Gastrocnemius medialis (tissue), 4 donors: ENCODE data around the gene FCRL4.

Experiments
- POLR2A ChIP-seq, 2 donors: fragments of 450-650 bp; IDR thresholded peaks; one replicate each; pipeline ENCODE4 v1.6.1; 2017; ENCODE audit warnings: antibody characterized with exemption in 2 of 2, mild to moderate bottlenecking in 2 of 2, moderate library complexity in 2 of 2
- TF ChIP-seq, protein P1 (sequence below), 5 experiments: fragments of 450-650 bp in 3 of 5; fragments of 200-600 bp in 2 of 5; sonication (generic) in 2 of 5; IDR thresholded peaks in 4 of 5; conservative IDR thresholded peaks in 1 of 5; 1 replicate in 4 of 5; 2 replicates in 1 of 5; pipeline ENCODE4 v1.5.1; 2016 to 2019; ENCODE audit warnings: antibody characterized with exemption in 5 of 5, mild to moderate bottlenecking in 3 of 5, moderate library complexity in 3 of 5

DNA sequence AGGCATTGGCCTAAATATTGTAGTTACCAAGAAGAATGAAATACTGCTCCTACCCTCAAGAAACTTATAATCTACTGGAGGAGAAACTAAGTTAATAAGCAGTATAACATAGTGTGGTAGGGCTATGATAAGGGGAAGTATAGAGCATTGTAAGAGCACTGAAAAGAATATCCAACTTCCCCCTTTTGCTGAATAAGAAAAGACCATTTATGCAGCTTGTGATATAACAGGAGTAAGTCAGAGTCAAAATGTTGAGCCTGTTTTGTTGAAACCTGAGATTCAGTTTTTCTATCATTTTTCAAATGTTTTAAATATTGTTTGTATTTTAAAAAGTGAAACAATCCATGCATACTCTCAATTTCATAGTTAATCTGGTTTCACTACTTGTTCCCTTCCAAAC, 48.3 kb upstream of the FCRL4 start:
- TF ChIP-seq POLR2A (IDR thresholded peaks at IDR 0.05), result no peak
- TF ChIP-seq, protein P1, sequence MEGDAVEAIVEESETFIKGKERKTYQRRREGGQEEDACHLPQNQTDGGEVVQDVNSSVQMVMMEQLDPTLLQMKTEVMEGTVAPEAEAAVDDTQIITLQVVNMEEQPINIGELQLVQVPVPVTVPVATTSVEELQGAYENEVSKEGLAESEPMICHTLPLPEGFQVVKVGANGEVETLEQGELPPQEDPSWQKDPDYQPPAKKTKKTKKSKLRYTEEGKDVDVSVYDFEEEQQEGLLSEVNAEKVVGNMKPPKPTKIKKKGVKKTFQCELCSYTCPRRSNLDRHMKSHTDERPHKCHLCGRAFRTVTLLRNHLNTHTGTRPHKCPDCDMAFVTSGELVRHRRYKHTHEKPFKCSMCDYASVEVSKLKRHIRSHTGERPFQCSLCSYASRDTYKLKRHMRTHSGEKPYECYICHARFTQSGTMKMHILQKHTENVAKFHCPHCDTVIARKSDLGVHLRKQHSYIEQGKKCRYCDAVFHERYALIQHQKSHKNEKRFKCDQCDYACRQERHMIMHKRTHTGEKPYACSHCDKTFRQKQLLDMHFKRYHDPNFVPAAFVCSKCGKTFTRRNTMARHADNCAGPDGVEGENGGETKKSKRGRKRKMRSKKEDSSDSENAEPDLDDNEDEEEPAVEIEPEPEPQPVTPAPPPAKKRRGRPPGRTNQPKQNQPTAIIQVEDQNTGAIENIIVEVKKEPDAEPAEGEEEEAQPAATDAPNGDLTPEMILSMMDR (IDR thresholded peaks at IDR 0.05 in 4 of 5, conservative IDR thresholded peaks at IDR 0.05 in 1 of 5), result no peak
